ENCODE measurements around the gene PDLIM4.

PDLIM4 gene

DNA sequence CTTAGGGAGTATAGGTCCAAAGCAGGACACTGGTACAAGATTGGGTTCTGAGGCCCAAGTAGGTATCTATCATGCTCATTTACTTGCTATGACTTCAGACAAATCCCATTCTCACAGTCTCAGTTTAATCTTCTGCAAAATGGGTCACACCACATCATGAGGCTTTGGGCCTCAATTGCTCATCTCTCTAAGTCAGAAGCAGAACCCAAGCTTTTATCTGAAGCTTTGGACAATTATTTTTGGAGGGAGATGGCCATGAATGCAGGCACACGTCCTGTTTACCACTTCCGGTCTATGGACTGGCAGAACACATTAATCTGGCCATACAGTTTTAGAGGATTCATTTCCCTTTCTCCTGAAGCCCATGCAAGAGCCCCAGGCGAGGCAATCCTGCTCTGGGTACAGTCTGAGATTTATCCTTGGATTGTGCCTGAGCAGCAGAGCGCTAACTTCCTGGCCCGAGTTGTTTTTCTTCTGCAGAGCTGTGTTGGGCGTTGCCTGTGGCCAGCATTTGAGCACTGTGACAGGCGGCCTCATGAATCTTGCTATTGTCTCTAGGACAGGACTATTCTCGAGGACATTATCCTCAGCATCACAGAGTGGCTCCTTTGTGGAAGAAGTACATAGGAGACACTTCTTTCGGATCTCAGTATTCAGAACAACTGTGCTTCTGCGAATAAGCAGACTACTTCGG lies 52.8 kb downstream of the PDLIM4 start:
- DNase-seq = no peak

DNA sequence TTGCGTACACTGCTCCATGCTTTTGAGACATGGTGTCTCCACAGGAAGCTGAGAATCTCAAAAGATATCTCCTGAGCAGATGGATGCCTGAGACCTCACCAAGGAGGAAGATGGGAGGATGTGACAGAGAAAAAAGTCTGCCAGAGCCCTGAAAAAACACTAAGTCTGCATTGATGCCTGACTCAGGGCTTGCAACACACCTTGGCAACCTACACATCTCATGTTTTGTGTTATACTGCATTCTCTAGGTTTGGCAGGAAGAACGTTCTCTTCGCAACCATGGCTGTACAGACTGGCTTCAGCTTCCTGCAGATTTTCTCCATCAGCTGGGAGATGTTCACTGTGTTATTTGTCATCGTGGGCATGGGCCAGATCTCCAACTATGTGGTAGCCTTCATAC lies 55.9 kb downstream of the PDLIM4 start:
- DNase-seq = no peak

DNA sequence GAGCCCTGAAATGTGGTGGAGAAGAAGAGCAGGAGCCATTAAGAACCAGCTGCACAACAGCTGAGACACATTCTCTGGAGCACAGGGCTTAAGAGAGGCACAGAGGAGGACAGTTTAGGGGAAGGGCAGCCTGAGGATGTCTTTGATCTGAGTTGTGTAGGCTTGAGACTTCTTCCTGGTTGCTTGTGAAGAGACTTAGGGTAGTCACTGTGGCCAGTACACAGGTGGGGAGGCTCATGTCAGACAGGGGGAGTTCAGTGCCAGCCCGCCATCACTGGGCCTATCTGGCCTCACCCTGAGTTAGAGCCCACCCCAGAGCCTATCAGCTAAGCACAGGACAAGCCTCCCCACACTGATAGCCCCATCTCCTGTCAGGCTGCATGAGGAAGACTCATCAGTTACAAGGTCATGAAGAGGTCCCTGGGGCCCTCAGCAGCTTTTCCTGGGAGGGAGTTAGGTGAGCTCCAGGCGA lies 56.5 kb downstream of the PDLIM4 start:
- no peak for DNase-seq

DNA sequence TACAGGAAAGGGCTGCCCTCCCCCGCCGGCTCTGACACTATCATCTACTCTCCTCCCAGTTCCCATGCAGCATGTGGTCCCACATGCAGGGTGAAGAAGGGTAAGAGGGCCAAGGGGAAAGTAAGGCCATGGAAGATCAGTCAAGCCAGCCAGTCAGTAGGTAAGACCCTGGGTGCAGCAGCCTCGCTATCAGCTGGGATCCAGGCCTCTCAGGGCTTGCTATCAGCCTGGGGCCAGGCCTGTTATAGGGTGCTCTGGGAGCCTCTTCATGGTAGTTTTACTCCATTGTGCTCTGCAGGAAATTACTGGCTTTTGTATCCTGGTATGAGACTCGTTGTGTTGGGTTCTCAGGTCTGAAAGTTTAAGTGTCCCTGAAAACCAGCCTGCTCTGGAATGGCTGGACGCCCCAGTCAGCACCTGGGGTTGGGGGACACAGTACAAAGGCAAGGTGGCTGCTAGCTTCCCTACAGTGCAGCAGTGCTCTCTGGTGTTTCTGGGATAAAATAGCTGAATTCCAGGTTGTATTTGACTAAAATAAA lies 58.1 kb downstream of the PDLIM4 start:
- no peak for DNase-seq

DNA sequence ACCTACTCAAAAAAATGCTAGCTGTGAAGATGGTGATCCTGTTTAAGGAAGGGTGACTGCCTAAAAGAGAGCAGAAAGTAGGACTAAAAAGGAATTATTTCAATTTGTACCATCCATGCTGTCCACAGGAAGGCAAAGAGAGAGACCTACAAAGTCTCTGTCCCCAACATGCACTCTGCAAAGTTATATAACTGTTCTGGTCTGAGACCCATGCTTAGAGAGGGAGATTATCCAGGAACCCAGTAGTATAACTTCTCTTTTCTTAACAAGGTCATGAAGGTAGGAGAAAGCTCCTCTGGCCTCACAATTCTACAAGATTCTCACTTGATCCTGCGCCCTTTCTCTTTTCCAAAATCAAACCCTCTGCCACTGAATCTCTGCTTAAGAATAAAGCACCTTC lies 62.5 kb downstream of the PDLIM4 start:
- DNase-seq = no peak

DNA sequence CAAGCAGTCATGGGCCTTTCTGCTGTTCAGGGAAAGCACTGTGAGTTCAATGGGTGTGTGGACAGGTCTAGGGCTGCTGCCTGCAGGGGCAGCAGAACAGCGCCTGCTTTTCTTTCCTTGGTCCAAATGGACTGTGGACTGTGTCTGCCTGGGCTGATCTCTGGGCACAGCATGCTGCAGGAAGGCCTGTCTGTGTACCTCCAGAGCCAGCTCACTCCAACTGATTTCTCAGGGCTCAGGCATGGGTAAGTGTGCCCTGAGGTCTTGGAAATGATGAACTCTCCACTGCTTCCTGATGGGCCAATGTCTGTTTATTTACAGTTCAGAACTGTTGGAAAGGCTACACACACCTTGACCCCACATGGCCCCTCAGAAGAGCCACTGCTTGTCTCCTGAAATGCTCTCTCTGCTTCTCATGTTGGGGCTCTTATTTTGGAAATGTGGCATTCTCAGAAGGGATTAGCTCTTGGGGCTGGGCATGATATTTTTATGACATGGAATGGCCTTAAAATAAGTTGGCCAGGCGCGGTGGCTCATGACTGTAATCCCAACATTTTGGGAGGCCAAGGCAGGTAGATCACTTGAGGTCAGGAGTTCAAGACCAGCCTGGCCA lies 63.7 kb downstream of the PDLIM4 start:
- no peak for DNase-seq

DNA sequence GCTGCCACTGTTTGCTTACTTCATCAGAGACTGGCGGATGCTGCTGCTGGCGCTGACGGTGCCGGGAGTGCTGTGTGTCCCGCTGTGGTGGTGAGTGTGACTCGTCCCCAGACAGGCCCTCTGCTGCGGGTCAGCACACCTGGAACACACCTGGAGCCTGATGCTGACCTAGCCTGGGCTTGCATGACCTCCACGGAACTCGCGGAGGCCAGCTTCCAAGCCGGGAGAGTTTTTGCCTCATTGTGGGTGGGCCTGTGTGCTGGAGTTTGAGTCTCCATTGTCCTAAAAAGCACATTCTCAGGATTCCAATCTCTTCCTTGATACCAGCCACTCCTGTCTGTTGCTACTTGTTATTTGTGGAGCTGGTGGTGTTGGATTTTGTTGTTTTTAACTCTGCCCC lies 64.8 kb downstream of the PDLIM4 start:
- no peak for DNase-seq

Data from Kasumi-1 (cell line).